CD4-positive, CD25-positive, alpha-beta regulatory T cell (primary cell): Measurements from ENCODE around the gene SEMA5A. TPM values are rescaled to one million over a fixed set of nuclear protein-coding genes. Genes with fewer than 3 reads are reported as not detected.

Source experiments
- ATAC-seq, 2 donors: fragments of 150-1000 bp; cut with Tn5 transposase; one replicate each; pipeline ENCODE4 v1.10.0; 2021; ENCODE audit warnings: low read depth in 2 of 2, moderate number of reproducible peaks in 2 of 2, moderate library complexity in 1 of 2
- DNase-seq, 3 donors: peaks; one replicate each; pipeline versions ENCODE4 v3.0.0 to v3.0.0-alpha.2; 2012 to 2022; ENCODE audit warnings: mixed read lengths in 1 of 3
- H3K27ac ChIP-seq: one replicate; pipeline ENCODE4 v1.7.0; 2013; ENCODE audit warnings: mild to moderate bottlenecking, low read length; ENCODE audit not compliant: insufficient read depth, poor library complexity, severe bottlenecking
- H3K27me3 ChIP-seq: one replicate; pipeline ENCODE4 v1.7.0; 2013; ENCODE audit warnings: low read length; ENCODE audit not compliant: control insufficient read depth, insufficient read depth
- H3K36me3 ChIP-seq: one replicate; pipeline ENCODE4 v1.7.0; 2013; ENCODE audit warnings: mild to moderate bottlenecking, low read length, moderate library complexity; ENCODE audit not compliant: control insufficient read depth, insufficient read depth
- H3K4me1 ChIP-seq: 2 replicates; pipeline ENCODE4 v1.7.0; 2013; ENCODE audit warnings: mild to moderate bottlenecking, low read length; ENCODE audit not compliant: insufficient read depth, control insufficient read depth, poor library complexity, severe bottlenecking
- H3K4me3 ChIP-seq: one replicate; pipeline ENCODE4 v1.7.0; 2013; ENCODE audit warnings: low read depth, mild to moderate bottlenecking, low read length, moderate library complexity
- H3K9me3 ChIP-seq, 2 experiments: 1 replicate in 1 of 2; 2 replicates in 1 of 2; pipeline ENCODE4 v1.7.0; 2013; ENCODE audit warnings: low read length in 2 of 2, mild to moderate bottlenecking in 1 of 2, moderate library complexity in 1 of 2; ENCODE audit not compliant: control insufficient read depth in 2 of 2
- H3K27ac Mint-ChIP-seq, 3 donors: one replicate each; pipeline ENCODE4 v1.8.0; 2020 to 2022; ENCODE audit warnings: mild to moderate bottlenecking in 3 of 3, mixed read lengths in 3 of 3, moderate library complexity in 2 of 3
- H3K27me3 Mint-ChIP-seq: one replicate; pipeline ENCODE4 v1.8.0; 2022; ENCODE audit warnings: mild to moderate bottlenecking, mixed read lengths
- H3K36me3 Mint-ChIP-seq: one replicate; pipeline ENCODE4 v1.8.0; 2020; ENCODE audit warnings: mixed read lengths
- H3K4me1 Mint-ChIP-seq, 4 donors: one replicate each; pipeline ENCODE4 v1.8.0; 2020 to 2022; ENCODE audit warnings: mixed read lengths in 4 of 4, mild to moderate bottlenecking in 1 of 4
- H3K4me3 Mint-ChIP-seq, 4 donors: one replicate each; pipeline ENCODE4 v1.8.0; 2020 to 2022; ENCODE audit warnings: mild to moderate bottlenecking in 4 of 4, mixed read lengths in 4 of 4, moderate library complexity in 3 of 4
- H3K9me3 Mint-ChIP-seq, 7 donors: one replicate each; pipeline ENCODE4 v1.8.0; 2020 to 2022; ENCODE audit warnings: mixed read lengths in 7 of 7, mild to moderate bottlenecking in 3 of 7, moderate library complexity in 2 of 7
- polyA plus RNA-seq, 4 donors: library from polyadenylated mRNA; unstranded; fragments of 300-500 nt; fragmentation: Illumina TruSeq; gene quantifications; one replicate each; pipeline ENCODE4 v1.2.3, GENCODE V29; 2021
- total RNA-seq: library from RNA; stranded (reverse); gene quantifications from one replicate; pipeline ENCODE4 v1.2.3, GENCODE V29; 2022

SEMA5A gene
- total and polyA plus RNA-seq, 5 donors from 2014 or later: 0.22 to 2.8 (median 0.31) TPM; not detected in 2

- no peaks in the 10 kb centered on the region for H3K27me3 ChIP-seq
- peaks cover 0 to 9% (median 5%) of the 10 kb centered on the region in 7 donors for H3K9me3 Mint-ChIP-seq
Measured at GRCh38 chr5:9502864-9503263, 43.0 kb downstream of the SEMA5A start.

DNA sequence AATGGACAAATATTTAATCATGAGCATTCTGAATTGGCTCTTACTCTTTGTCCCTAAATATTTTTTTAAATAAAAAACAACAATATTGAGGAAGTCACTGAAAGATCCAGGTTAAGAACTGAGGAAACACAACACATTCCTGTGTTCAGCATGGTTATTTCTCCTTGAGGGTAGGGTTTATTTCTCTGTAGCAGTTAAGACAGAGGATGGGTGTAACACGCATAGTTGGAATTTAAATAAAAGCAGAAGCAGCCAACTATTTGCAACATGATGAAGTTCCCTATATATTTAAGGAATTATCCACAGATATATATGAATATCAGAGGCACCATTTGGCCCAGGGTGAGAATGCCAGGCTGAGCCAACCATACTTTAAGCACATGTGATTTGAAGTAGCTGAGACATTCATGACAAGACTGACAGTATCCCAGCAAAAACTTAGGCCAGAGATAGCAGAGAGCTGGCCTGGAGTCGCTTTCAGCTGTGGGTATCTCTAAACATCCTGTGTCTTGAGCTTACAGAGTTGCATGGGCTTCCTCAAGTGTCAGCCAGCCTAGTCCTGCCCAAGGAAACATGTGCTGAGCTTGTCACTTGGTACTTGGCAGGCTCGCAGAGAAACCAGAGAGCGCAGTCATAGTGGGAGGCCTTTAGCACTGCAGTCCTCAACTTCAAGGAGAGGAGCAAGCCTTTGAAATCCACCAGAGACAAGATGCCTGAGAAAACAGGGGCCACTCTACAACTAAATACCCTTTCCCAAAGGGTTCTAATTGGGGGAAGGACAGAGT is 43.6 kb downstream of the SEMA5A start:
- H3K4me3 Mint-ChIP-seq: no peak overlapping the region
- peaks cover 0 to 9% (median 4%) of the 10 kb centered on the region in 7 donors for H3K9me3 Mint-ChIP-seq
- H3K27me3 ChIP-seq: no peaks in the 10 kb centered on the region
- no peaks in the 10 kb centered on the region for H3K36me3 Mint-ChIP-seq
- no peaks in the 10 kb centered on the region for H3K9me3 ChIP-seq
- no peaks in the 10 kb centered on the region for H3K27me3 Mint-ChIP-seq
- no peak overlapping the region for H3K27ac ChIP-seq
- no peak overlapping the region for H3K4me3 ChIP-seq
- H3K27ac Mint-ChIP-seq: no peak overlapping the region
- H3K4me1 Mint-ChIP-seq: no peaks in the 10 kb centered on the region
- no peak for ATAC-seq
- no peaks in the 10 kb centered on the region for H3K36me3 ChIP-seq
- no peaks in the 10 kb centered on the region for H3K4me1 ChIP-seq
- no peak for DNase-seq

More at GRCh38 chr5:9502864-9503263, 43.0 kb downstream of the SEMA5A start:
- Histone ChIP-seq H3K4me3 (no peak overlapping the region), H3K27ac (no peak overlapping the region), H3K9me3 (no peaks in the 10 kb centered on the region), H3K4me1 (no peaks in the 10 kb centered on the region), H3K36me3 (no peaks in the 10 kb centered on the region)
- H3K27ac Mint-ChIP-seq: peak overlapping the region in 1 of 3 donors; percentile 45
- H3K36me3 Mint-ChIP-seq: no peaks in the 10 kb centered on the region
- DNase-seq: no peak
- no peak for ATAC-seq
- no peak overlapping the region for H3K4me3 Mint-ChIP-seq
- H3K27me3 Mint-ChIP-seq: no peaks in the 10 kb centered on the region
- no peaks in the 10 kb centered on the region for H3K4me1 Mint-ChIP-seq

- H3K36me3 Mint-ChIP-seq: no peaks in the 10 kb centered on the region
- H3K36me3 ChIP-seq: no peaks in the 10 kb centered on the region
- H3K9me3 Mint-ChIP-seq: peaks cover 0 to 9% (median 2%) of the 10 kb centered on the region in 7 donors
- no peak overlapping the region for H3K27ac ChIP-seq
- H3K27me3 Mint-ChIP-seq: no peaks in the 10 kb centered on the region
- no peaks in the 10 kb centered on the region for H3K27me3 ChIP-seq
- ATAC-seq: no peak
- H3K4me3 Mint-ChIP-seq: no peak overlapping the region
- no peaks in the 10 kb centered on the region for H3K4me1 Mint-ChIP-seq
- no peaks in the 10 kb centered on the region for H3K4me1 ChIP-seq
- H3K4me3 ChIP-seq: no peak overlapping the region
- no peaks in the 10 kb centered on the region for H3K9me3 ChIP-seq
- no peak overlapping the region for H3K27ac Mint-ChIP-seq
- DNase-seq: no peak
Measured at GRCh38 chr5:9500625-9501024, 45.2 kb downstream of the SEMA5A start.

DNA sequence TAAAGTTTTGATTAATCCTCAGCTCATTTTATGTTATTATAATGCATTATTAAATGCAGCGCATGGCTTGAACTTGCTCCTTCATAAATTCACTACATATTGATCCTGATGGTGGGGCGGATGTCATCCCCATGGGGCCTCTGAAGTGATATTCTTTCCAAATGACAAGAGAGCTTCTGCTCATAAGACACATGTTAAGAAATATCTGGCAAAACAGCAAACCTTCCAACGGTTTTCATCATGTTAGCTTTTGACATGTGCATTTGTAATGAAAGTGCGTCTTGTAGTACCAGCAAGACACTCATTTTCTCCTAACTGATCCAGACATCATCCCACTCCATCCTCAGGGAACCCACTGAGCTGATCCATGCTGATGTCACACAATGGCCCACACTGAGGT is 45.7 kb downstream of the SEMA5A start:
- Mint-ChIP-seq H3K9me3 (peaks cover 0 to 9% (median 2%) of the 10 kb centered on the region in 7 donors), H3K36me3 (no peaks in the 10 kb centered on the region), H3K27me3 (no peaks in the 10 kb centered on the region), H3K4me3 (no peak overlapping the region), H3K27ac (no peak overlapping the region), H3K4me1 (no peaks in the 10 kb centered on the region)
- no peak overlapping the region for H3K4me3 ChIP-seq
- H3K9me3 ChIP-seq: no peaks in the 10 kb centered on the region
- H3K27ac ChIP-seq: no peak overlapping the region
- H3K36me3 ChIP-seq: no peaks in the 10 kb centered on the region
- H3K27me3 ChIP-seq: no peaks in the 10 kb centered on the region
- H3K4me1 ChIP-seq: no peaks in the 10 kb centered on the region
- ATAC-seq (no peak), DNase-seq (no peak)

DNA sequence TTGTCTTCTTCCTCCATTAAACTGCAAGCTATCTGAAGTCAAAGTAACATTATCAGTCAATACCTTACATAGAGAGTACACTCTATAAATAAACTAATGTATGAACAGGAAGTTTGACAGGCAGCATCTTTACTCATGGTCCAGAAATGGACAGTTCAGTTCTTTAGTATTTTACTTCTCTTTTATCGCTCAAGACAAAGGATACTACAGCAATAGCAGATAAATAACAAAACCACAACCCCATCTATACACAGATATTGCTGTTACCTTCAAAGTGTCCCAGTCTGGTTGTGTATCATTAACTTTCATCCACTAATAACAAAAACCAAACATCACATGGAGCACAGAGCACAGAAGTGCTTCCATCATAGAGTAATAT is 46.4 kb downstream of the SEMA5A start:
- H3K36me3 Mint-ChIP-seq: no peaks in the 10 kb centered on the region
- no peak overlapping the region for H3K27ac ChIP-seq
- H3K4me1 Mint-ChIP-seq: no peaks in the 10 kb centered on the region
- H3K27me3 ChIP-seq: no peaks in the 10 kb centered on the region
- DNase-seq: no peak
- H3K4me3 ChIP-seq: no peak overlapping the region
- no peaks in the 10 kb centered on the region for H3K4me1 ChIP-seq
- no peak overlapping the region for H3K27ac Mint-ChIP-seq
- no peak overlapping the region for H3K4me3 Mint-ChIP-seq
- no peak for ATAC-seq
- no peaks in the 10 kb centered on the region for H3K36me3 ChIP-seq
- H3K9me3 Mint-ChIP-seq: peaks cover 0 to 9% (median 2%) of the 10 kb centered on the region in 7 donors
- H3K9me3 ChIP-seq: no peaks in the 10 kb centered on the region
- H3K27me3 Mint-ChIP-seq: no peaks in the 10 kb centered on the region

DNA sequence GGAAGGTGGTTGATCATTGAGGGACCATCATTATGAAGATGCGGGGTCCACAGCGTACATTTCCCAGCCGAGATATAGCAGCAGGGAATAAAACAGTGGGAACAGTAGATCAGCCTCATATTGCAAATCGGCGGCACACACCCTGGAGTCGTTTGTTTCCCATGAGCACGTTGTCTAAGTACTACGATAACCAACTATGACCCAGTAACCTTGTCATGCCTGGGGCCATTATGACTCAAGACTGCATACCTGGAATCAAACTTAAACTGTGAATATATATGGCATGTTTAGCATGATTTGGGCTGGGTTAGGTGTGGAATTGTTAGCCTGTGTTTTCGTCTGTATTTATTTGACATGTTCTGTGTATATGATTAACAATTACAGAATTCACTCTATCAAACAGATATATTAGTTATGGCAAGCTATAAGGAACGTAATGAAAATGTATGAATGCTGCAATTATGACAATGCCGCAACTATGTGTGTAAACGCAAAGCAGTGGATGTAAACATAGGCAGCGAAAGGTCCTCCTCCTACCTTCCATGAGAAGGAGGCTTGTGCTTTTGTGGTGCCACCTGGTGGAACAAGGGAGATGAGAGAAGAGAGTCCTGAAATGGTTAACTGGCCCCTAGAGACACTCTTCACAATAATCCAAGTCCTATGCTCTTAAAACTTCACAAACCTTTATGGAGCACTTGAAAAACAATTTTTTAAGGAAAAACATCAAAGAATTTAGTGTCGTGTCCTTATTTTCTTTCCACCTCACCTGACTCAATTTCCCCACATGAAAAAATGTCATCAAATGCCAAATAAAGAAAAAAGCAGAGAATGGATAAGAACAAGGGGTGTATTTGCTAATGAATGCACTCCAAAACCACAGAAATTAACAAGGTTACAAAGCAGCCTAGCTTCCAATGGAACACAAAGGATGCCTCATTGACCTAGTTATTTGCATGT is 47.1 kb downstream of the SEMA5A start:
- no peaks in the 10 kb centered on the region for H3K36me3 ChIP-seq
- no peaks in the 10 kb centered on the region for H3K27me3 ChIP-seq
- ATAC-seq (no peak), DNase-seq (no peak)
- Mint-ChIP-seq H3K4me1 (no peaks in the 10 kb centered on the region), H3K27ac (no peak overlapping the region), H3K36me3 (no peaks in the 10 kb centered on the region), H3K27me3 (no peaks in the 10 kb centered on the region), H3K4me3 (no peak overlapping the region), H3K9me3 (peaks cover 0 to 9% (median 2%) of the 10 kb centered on the region in 7 donors)
- no peak overlapping the region for H3K4me3 ChIP-seq
- no peak overlapping the region for H3K27ac ChIP-seq
- H3K9me3 ChIP-seq: no peaks in the 10 kb centered on the region
- H3K4me1 ChIP-seq: no peaks in the 10 kb centered on the region

- H3K27ac Mint-ChIP-seq: no peak overlapping the region
- no peaks in the 10 kb centered on the region for H3K4me1 ChIP-seq
- no peaks in the 10 kb centered on the region for H3K27me3 Mint-ChIP-seq
- H3K27ac ChIP-seq: no peak overlapping the region
- no peaks in the 10 kb centered on the region for H3K9me3 ChIP-seq
- H3K36me3 ChIP-seq: no peaks in the 10 kb centered on the region
- ATAC-seq (no peak), DNase-seq (no peak)
- H3K4me3 Mint-ChIP-seq: no peak overlapping the region
- no peak overlapping the region for H3K4me3 ChIP-seq
- no peaks in the 10 kb centered on the region for H3K36me3 Mint-ChIP-seq
- no peaks in the 10 kb centered on the region for H3K4me1 Mint-ChIP-seq
- H3K9me3 Mint-ChIP-seq: peaks cover 0 to 9% (median 0%) of the 10 kb centered on the region in 7 donors
- no peaks in the 10 kb centered on the region for H3K27me3 ChIP-seq
Measured at GRCh38 chr5:9497347-9497746, 48.5 kb downstream of the SEMA5A start.
